ENCODE results near the gene MAB21L2. TPM values are rescaled to one million over a fixed set of nuclear protein-coding genes. Genes with fewer than 3 reads are reported as not detected.

The MAB21L2 gene
- total RNA-seq, 1 donor from 2014 or later = not detected

- H3K36me3 Mint-ChIP-seq (ENCODE audit: low read depth) = peaks cover 42% of the 10 kb centered on the region
- H3K9me3 Mint-ChIP-seq = no peaks in the 10 kb centered on the region
- DNase-seq (ENCODE audit: low spot score) = no peak
- intact Hi-C loops (cut with micrococcal nuclease) = no loop called here
- H3K4me1 Mint-ChIP-seq (ENCODE audit: low read depth) = no peaks in the 10 kb centered on the region
- no peak overlapping the region for H3K27ac Mint-ChIP-seq
- H3K27me3 Mint-ChIP-seq (ENCODE audit: low read depth) = no peaks in the 10 kb centered on the region
- no peak overlapping the region for H3K4me3 Mint-ChIP-seq (ENCODE audit: low read depth)
Observed at GRCh38 chr4:150580306-150580705, 1.6 kb upstream of the MAB21L2 start.

- DNase-seq (ENCODE audit: low spot score) = no peak
- Mint-ChIP-seq H3K27me3 (ENCODE audit: low read depth) (no peaks in the 10 kb centered on the region), H3K36me3 (ENCODE audit: low read depth) (peaks cover 43% of the 10 kb centered on the region), H3K4me1 (ENCODE audit: low read depth) (no peaks in the 10 kb centered on the region), H3K9me3 (no peaks in the 10 kb centered on the region), H3K4me3 (ENCODE audit: low read depth) (no peak overlapping the region), H3K27ac (no peak overlapping the region)
- intact Hi-C loops (cut with micrococcal nuclease) = no loop called here
Observed at GRCh38 chr4:150581056-150581605, 820 bp upstream of the MAB21L2 start.

- Mint-ChIP-seq H3K4me3 (ENCODE audit: low read depth) (no peak overlapping the region), H3K27me3 (ENCODE audit: low read depth) (no peaks in the 10 kb centered on the region), H3K36me3 (ENCODE audit: low read depth) (peaks cover 46% of the 10 kb centered on the region), H3K4me1 (ENCODE audit: low read depth) (no peaks in the 10 kb centered on the region), H3K9me3 (no peaks in the 10 kb centered on the region), H3K27ac (no peak overlapping the region)
- intact Hi-C loops (cut with micrococcal nuclease) = no loop called here
- no peak for DNase-seq (ENCODE audit: low spot score)
Observed at GRCh38 chr4:150581641-150582051, 305 bp upstream of the MAB21L2 start.

GRCh38 chr4:150582873-150583286, 929 bp downstream of the MAB21L2 start:
- Mint-ChIP-seq H3K27ac (no peak overlapping the region), H3K4me3 (ENCODE audit: low read depth) (no peak overlapping the region), H3K4me1 (ENCODE audit: low read depth) (no peaks in the 10 kb centered on the region), H3K36me3 (ENCODE audit: low read depth) (peaks cover 46% of the 10 kb centered on the region), H3K9me3 (no peaks in the 10 kb centered on the region), H3K27me3 (ENCODE audit: low read depth) (no peaks in the 10 kb centered on the region)
- intact Hi-C loops (cut with micrococcal nuclease) = no loop called here
- DNase-seq (ENCODE audit: low spot score) = no peak

GRCh38 chr4:150583287-150584110, 1.5 kb downstream of the MAB21L2 start:
- Mint-ChIP-seq H3K4me1 (ENCODE audit: low read depth) (no peaks in the 10 kb centered on the region), H3K27ac (no peak overlapping the region), H3K4me3 (ENCODE audit: low read depth) (no peak overlapping the region), H3K36me3 (ENCODE audit: low read depth) (peaks cover 46% of the 10 kb centered on the region), H3K9me3 (no peaks in the 10 kb centered on the region), H3K27me3 (ENCODE audit: low read depth) (no peaks in the 10 kb centered on the region)
- no peak for DNase-seq (ENCODE audit: low spot score)
- intact Hi-C loops (cut with micrococcal nuclease) = no loop called here

GRCh38 chr4:150584111-150584915, 2.4 kb downstream of the MAB21L2 start:
- no peak for DNase-seq (ENCODE audit: low spot score)
- Mint-ChIP-seq H3K9me3 (no peaks in the 10 kb centered on the region), H3K4me3 (ENCODE audit: low read depth) (no peak overlapping the region), H3K36me3 (ENCODE audit: low read depth) (peaks cover 41% of the 10 kb centered on the region), H3K4me1 (ENCODE audit: low read depth) (no peaks in the 10 kb centered on the region), H3K27ac (no peak overlapping the region), H3K27me3 (ENCODE audit: low read depth) (no peaks in the 10 kb centered on the region)
- intact Hi-C loops (cut with micrococcal nuclease) = no loop called here

GRCh38 chr4:150585611-150586010, 3.7 kb downstream of the MAB21L2 start:
- Mint-ChIP-seq H3K36me3 (ENCODE audit: low read depth) (peaks cover 35% of the 10 kb centered on the region), H3K4me1 (ENCODE audit: low read depth) (no peaks in the 10 kb centered on the region), H3K27ac (no peak overlapping the region), H3K4me3 (ENCODE audit: low read depth) (no peak overlapping the region), H3K9me3 (no peaks in the 10 kb centered on the region), H3K27me3 (ENCODE audit: low read depth) (no peaks in the 10 kb centered on the region)
- no peak for DNase-seq (ENCODE audit: low spot score)
- intact Hi-C loops (cut with micrococcal nuclease) = no loop called here

- Mint-ChIP-seq H3K27me3 (ENCODE audit: low read depth) (no peaks in the 10 kb centered on the region), H3K4me1 (ENCODE audit: low read depth) (no peaks in the 10 kb centered on the region), H3K27ac (no peak overlapping the region), H3K36me3 (ENCODE audit: low read depth) (peaks cover 35% of the 10 kb centered on the region), H3K4me3 (ENCODE audit: low read depth) (no peak overlapping the region), H3K9me3 (no peaks in the 10 kb centered on the region)
- intact Hi-C loops (cut with micrococcal nuclease) = no loop called here
- DNase-seq (ENCODE audit: low spot score) = no peak
Observed at GRCh38 chr4:150586162-150586810, 4.3 kb downstream of the MAB21L2 start.

- no peaks in the 10 kb centered on the region for H3K9me3 Mint-ChIP-seq
- no peaks in the 10 kb centered on the region for H3K27me3 Mint-ChIP-seq (ENCODE audit: low read depth)
- DNase-seq (ENCODE audit: low spot score) = no peak
- intact Hi-C loops (cut with micrococcal nuclease) = no loop called here
- no peaks in the 10 kb centered on the region for H3K4me1 Mint-ChIP-seq (ENCODE audit: low read depth)
- H3K36me3 Mint-ChIP-seq (ENCODE audit: low read depth) = peaks cover 18% of the 10 kb centered on the region
- no peak overlapping the region for H3K27ac Mint-ChIP-seq
- no peak overlapping the region for H3K4me3 Mint-ChIP-seq (ENCODE audit: low read depth)
Observed at GRCh38 chr4:150588316-150588715, 6.4 kb downstream of the MAB21L2 start.

- intact Hi-C loops (cut with micrococcal nuclease) = no loop called here
- H3K27ac Mint-ChIP-seq = no peak overlapping the region
- DNase-seq (ENCODE audit: low spot score) = no peak
- H3K36me3 Mint-ChIP-seq (ENCODE audit: low read depth) = peaks cover 9% of the 10 kb centered on the region
- H3K4me3 Mint-ChIP-seq (ENCODE audit: low read depth) = no peak overlapping the region
- no peaks in the 10 kb centered on the region for H3K27me3 Mint-ChIP-seq (ENCODE audit: low read depth)
- no peaks in the 10 kb centered on the region for H3K9me3 Mint-ChIP-seq
- no peaks in the 10 kb centered on the region for H3K4me1 Mint-ChIP-seq (ENCODE audit: low read depth)
Observed at GRCh38 chr4:150589157-150589556, 7.2 kb downstream of the MAB21L2 start.

- no peak for DNase-seq (ENCODE audit: low spot score)
- Mint-ChIP-seq H3K4me3 (ENCODE audit: low read depth) (no peak overlapping the region), H3K36me3 (ENCODE audit: low read depth) (peaks cover 4% of the 10 kb centered on the region), H3K27ac (no peak overlapping the region), H3K27me3 (ENCODE audit: low read depth) (no peaks in the 10 kb centered on the region), H3K4me1 (ENCODE audit: low read depth) (no peaks in the 10 kb centered on the region), H3K9me3 (no peaks in the 10 kb centered on the region)
- intact Hi-C loops (cut with micrococcal nuclease) = no loop called here
Observed at GRCh38 chr4:150590631-150591030, 8.7 kb downstream of the MAB21L2 start.

- H3K27me3 Mint-ChIP-seq (ENCODE audit: low read depth) = no peaks in the 10 kb centered on the region
- no peak overlapping the region for H3K27ac Mint-ChIP-seq
- no peaks in the 10 kb centered on the region for H3K4me1 Mint-ChIP-seq (ENCODE audit: low read depth)
- no peak for DNase-seq (ENCODE audit: low spot score)
- intact Hi-C loops (cut with micrococcal nuclease) = no loop called here
- peaks cover under 1% of the 10 kb centered on the region for H3K36me3 Mint-ChIP-seq (ENCODE audit: low read depth)
- H3K9me3 Mint-ChIP-seq = no peaks in the 10 kb centered on the region
- H3K4me3 Mint-ChIP-seq (ENCODE audit: low read depth) = no peak overlapping the region
Observed at GRCh38 chr4:150591406-150591805, 9.5 kb downstream of the MAB21L2 start.

Measured in activated T-helper 2 cell treated with anti-CD3 and anti-CD28 coated beads, Interferon-gamma antibody, Interleukin-2, Interleukin-4, amounts not matched to agents 10 μg/mL and 5 μg/mL and 100 μg/mL, durations not matched to agents 14 hours and 24 hours and 36 hours (primary cell).